PC-9 (cell line): Measurements from ENCODE around the gene FTMT.

ENCODE experiments used
- CTCF ChIP-seq: fragments of 200-600 bp; sonication (generic); conservative IDR thresholded peaks from 2 replicates; pipeline ENCODE4 v1.6.1; 2017; ENCODE audit warnings: mixed run types, antibody characterized with exemption, mild to moderate bottlenecking, moderate library complexity
- EZH2 ChIP-seq: fragments of 200-600 bp; sonication (generic); IDR thresholded peaks from 2 replicates; pipeline ENCODE4 v1.8.0; 2017; ENCODE audit warnings: antibody characterized with exemption, low read depth

DNA sequence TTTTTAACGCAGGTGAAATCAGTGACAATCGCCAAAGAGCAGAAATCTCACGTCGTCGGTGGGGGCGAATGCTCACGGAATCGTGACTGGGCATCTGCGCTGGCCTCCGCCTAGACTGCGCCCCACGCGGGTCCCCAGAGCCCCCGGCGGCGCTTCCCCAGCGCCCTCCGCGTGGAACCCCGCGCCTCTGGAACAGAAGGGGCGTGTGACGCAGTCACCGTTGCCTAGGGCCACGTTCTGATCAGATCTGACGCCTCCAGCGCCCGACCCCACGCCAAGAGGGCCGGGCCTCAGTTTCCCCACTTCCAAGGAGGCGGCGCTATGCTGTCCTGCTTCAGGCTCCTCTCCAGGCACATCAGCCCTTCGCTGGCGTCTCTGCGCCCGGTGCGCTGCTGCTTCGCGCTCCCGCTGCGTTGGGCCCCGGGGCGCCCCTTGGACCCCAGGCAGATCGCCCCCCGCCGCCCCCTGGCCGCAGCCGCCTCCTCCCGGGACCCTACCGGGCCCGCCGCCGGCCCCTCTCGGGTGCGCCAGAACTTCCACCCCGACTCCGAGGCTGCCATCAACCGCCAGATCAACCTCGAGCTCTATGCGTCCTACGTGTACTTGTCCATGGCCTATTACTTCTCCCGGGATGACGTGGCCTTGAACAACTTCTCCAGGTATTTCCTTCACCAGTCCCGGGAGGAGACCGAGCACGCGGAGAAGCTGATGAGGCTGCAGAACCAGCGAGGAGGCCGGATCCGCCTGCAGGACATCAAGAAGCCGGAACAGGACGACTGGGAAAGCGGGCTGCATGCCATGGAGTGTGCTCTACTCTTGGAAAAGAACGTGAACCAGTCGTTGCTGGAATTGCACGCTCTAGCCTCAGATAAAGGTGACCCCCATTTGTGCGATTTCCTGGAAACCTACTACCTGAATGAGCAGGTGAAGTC is at the start of gene FTMT:
- TF ChIP-seq CTCF (no peak), EZH2 (no peak)
